Right renal cortex interstitium (tissue), 3 donors: ENCODE measurements around the gene PDE6B. TPM values are rescaled to one million over a fixed set of nuclear protein-coding genes. Genes with fewer than 3 reads are reported as not detected.

Experiments used
- DNase-seq, 3 donors: peaks; one replicate each; pipeline ENCODE4 v3.0.0-alpha.2; 2013; ENCODE audit warnings: low read depth in 3 of 3, low spot score in 2 of 3
- polyA plus RNA-seq, 3 donors: library from polyadenylated mRNA; unstranded; fragments of 120-200 nt; gene quantifications; one replicate each; pipeline ENCODE4 v1.2.1, GENCODE V29; 2013; ENCODE audit not compliant: insufficient read length in 3 of 3

PDE6B gene
- polyA plus RNA-seq, 3 donors: 30.5 to 38.3 (median 38.2) TPM

- no peak for DNase-seq
Observed at GRCh38 chr4:717601-718320, 92.4 kb downstream of the PDE6B start.

GRCh38 chr4:718460-718859 is 93.1 kb downstream of the PDE6B start:
- DNase-seq: no peak

Other genes with a start within 250 kb of the PDE6B start
- 10 to 100 TPM; 44.2 to 47.2 (median 44.3) TPM for gene ZNF721, start 126.4 kb upstream of the PDE6B start, polyA plus RNA-seq
- 10 to 100 TPM; 49.3 to 53.8 (median 53.4) TPM for gene PIGG, start 126.4 kb upstream of the PDE6B start, polyA plus RNA-seq
- not detected for gene TMEM271, start 49.3 kb upstream of the PDE6B start, polyA plus RNA-seq
- gene ATP5ME, start 48.7 kb downstream of the PDE6B start, polyA plus RNA-seq: 100 to 1,000 TPM; 272 to 299 (median 298) TPM
- 10 to 100 TPM; 14.1 to 19.6 (median 17.4) TPM for gene MYL5, start 49.0 kb downstream of the PDE6B start, polyA plus RNA-seq
- 1 to 10 TPM; 2.5 to 3.1 (median 2.8) TPM for gene SLC49A3, start 63.6 kb downstream of the PDE6B start, polyA plus RNA-seq
- gene PCGF3, start 80.3 kb downstream of the PDE6B start, polyA plus RNA-seq: 10 to 100 TPM; 53.7 to 67.6 (median 67.0) TPM
- 1 to 10 TPM in 2 of 3 donors, under 1 TPM in 1; 1.00 to 1.4 (median 1.3) TPM for gene CPLX1, start 200.6 kb downstream of the PDE6B start, polyA plus RNA-seq